Heart left ventricle (tissue), 13 donors: ENCODE results near the gene ROR1.

Experiments used
- CTCF ChIP-seq, 12 donors: fragments of 200-600 bp; sonication (generic) in 4 of 12; IDR thresholded peaks; one replicate each; pipeline versions ENCODE4 v1.5.0 to v1.8.0; 2018 to 2022; ENCODE audit warnings: antibody characterized with exemption in 12 of 12, mild to moderate bottlenecking in 5 of 12
- POLR2A ChIP-seq, 2 donors: fragments of 450-650 bp; IDR thresholded peaks; one replicate each; pipeline ENCODE4 v1.6.1; 2017; ENCODE audit warnings: antibody characterized with exemption in 2 of 2, mild to moderate bottlenecking in 2 of 2, moderate library complexity in 2 of 2
- donor health status: ischemic (EF 13 %, LVEDD 7.1; RV severe dilation, severe dysfunction).
- donor health status: DM: no; HTN: yes; CAD: no.
- donor health status: DM: no; HTN: no; CAD: no.
- donor health status: ischemic (EF 25% LVEDD 6.9; RV normal size, moderate dysfunction).
- donor health status: ischemic (EF 25% LVEDD 5.7; RV mildly dilated, moderate dysfunction).
- donor health status: ischemic (EF 35%, LVEDD 5.7; RV mildly dilated, moderate dysfunction).
- donor health status: nonischemic (EF 11% LVEDD 7.7; RV severe dilation, severe dysfunction).
- donor health status: DM: yes; HTN: yes; CAD: no.
- donor health status: PGD.
- donor health status: ischemic (EF 29% LVEDD 5.4; RV normal size, mild dysfunction).
- donor health status: nonischemic (EF 23%, LVEDD 6.1; RV moderate dilation, normal function).

- TF ChIP-seq POLR2A (IDR thresholded peaks at IDR 0.05) (no peak), CTCF (IDR thresholded peaks at IDR 0.05) (no peak)
These were observed 353.5 kb downstream of the ROR1 start for GRCh38 chr1:64127297-64127696.
